ENCODE results near the gene HEXIM1.
A peak's percentile ranks its signal among the peaks of the same experiment; 100 is the strongest.

HEXIM1 gene

DNA sequence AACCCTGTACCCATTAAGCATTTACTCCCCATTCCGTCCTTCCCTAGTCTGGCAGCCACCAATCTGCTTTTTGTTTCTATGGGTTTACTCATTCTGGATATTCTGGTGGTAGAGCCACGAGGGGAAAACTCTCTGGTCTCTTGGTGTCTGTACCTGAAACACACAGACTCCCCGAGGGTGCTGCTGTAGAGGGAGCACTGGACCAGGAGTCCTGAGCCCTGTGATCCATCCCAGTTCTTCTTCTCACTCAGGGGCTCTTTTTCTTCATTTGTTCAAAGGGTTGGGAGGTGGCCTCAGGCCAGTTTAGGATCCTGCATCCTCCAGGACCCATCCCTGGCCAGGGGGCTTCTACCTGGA is 27.5 kb downstream of the HEXIM1 start:
- DNase-seq: no peak

- no peak for DNase-seq
These were observed 29.3 kb downstream of the HEXIM1 start for GRCh38 chr17:45177563-45177962.

DNA sequence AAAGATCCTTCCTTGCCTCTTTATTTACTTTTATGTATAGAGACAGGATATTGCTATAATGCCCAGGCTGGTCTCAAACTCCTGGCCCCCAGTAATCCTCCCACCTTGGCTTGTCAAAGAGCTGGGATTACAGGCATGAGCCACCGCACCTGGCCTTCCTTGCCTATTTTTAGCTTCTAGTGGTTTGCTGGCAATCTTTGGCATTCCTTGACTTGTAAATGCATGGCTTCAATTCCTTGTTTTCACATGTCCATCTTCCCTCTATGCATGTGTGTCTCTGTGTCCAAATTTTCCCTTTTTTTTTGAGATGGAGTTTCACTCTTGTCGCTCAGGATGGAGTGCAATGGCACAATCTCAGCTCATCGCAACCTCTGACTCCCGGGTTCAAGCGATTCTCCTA is 35.9 kb downstream of the HEXIM1 start:
- DNase-seq: no peak

DNA sequence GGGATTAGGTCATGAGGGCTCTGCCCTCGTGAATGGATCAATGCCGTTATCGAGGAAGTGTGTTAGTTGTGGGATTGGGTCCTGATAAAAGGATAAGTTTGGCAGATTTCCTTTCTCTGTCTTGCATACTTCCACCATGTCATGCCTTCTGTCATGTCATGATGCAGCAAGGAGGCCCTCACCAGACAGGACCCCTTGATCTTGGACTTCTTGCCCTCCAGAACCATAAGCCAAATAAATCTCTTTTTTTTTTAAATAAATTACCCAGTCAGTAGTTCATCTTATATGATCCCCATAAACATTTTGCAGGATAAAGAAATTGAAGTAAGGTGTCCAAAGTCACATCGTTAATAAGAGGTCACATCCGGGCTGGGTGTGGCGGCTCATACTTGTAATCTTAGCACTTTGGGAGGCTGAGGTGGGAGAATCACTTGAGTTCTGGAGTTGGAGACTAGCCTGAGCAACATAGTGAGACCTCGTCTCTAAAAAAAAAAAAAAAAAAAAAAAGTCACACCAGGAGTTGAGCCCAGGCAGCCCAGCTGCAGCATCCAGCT is 38.6 kb downstream of the HEXIM1 start:
- DNase-seq: no peak

GRCh38 chr17:45189009-45189408 is 40.7 kb downstream of the HEXIM1 start:
- DNase-seq: no peak

- no peak for DNase-seq
These were observed 42.4 kb downstream of the HEXIM1 start for GRCh38 chr17:45190503-45191255.

GRCh38 chr17:45195424-45195823 is 47.1 kb downstream of the HEXIM1 start:
- no peak for DNase-seq

- no peak for DNase-seq
These were observed 48.8 kb downstream of the HEXIM1 start for GRCh38 chr17:45197108-45197507.

DNA sequence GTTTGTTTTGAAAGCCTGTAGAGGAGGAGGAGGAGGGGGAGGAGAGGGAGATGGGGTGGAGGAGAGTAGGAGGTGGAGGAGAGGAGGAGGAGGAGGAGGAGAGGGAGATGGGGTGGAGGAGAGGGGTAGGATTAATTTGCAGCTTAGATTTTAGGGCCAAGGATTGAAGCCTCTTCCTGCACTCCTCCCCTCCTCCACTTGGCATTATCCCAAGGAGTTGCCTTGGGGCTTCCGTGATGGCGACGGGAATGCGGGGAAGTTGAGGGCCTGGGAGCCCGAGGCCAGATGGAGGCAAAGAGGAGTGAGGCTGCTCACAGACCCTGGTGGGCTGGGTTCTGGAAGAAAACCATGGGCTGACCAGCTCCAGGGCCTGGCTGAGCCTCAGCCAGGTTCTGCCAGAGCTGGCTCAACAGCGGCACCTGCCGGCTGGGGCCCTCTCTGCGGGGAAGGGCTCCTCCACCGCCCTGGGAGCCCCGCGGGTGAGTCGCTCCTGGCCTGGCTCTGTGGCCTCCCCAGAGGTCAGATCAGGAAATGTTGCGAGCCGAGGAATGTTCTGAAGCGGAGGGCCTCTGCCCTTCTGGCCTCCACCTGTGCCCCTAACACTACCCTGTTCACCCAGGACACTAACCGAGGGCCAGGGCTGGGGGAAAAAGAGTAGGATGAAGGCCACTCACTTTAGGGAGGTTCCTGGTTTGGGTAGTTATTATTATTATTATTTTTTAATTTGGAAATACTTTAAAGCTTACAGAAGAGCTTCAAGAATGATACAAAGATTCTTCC is 49.5 kb downstream of the HEXIM1 start:
- DNase-seq: peak; percentile 64

DNA sequence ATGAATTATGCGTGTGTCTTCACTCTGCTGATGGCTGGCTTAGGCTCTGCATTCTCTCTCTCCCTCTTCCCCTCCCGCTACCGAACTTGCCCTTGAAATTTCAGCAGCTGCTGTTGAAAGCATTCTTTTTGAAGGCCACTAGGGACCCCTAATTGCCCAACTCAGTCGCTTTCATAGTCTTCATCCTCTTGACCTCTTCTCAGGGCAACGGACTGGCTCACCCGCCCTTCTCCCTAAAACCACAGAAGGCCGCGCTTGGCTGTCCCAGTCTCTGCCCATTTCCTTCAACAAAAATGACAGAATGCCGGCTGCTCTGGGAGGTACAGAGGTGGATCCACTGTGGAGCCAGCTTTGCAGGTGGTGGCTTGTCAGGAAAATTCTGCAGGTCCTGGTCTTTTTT is 52.4 kb downstream of the HEXIM1 start:
- no peak for DNase-seq

DNA sequence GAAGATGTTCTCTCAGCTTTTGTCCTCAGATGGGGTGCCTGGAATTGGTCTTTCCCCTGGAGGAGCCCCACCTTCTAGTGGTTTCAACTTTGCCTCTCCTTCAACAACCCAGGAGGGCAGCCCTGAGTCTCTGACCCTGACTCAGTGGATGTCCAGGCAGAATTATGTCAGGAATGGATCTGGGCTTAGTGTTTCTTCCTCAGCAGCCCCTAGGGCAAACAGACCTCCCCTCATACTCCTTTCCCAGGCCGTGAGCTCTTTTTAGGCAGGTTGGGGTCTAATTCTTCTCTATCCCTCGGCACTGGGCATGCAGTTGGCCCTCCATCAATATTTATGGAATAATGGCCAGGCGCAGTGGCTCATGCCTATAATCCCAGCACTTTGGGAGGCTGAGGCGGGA is 53.2 kb downstream of the HEXIM1 start:
- no peak for DNase-seq

Data from NCI-H2227 treated with DMSO at 0.1 percent for 48 hours (cell line).